ENCODE results near the gene B4GALT6. TPM values are rescaled to one million over a fixed set of nuclear protein-coding genes. Genes with fewer than 3 reads are reported as not detected.

Gene B4GALT6
- total RNA-seq, 6 donors from 2014 or later: 0.55 to 3.4 (median 1.8) TPM; not detected in 1

- Histone ChIP-seq H3K27me3 (no peaks in the 10 kb centered on the region), H3K4me1 (no peaks in the 10 kb centered on the region), H3K9me3 (no peaks in the 10 kb centered on the region), H3K27ac (no peak overlapping the region), H3K4me3 (no peak overlapping the region), H3K36me3 (no peaks in the 10 kb centered on the region)
- ATAC-seq (ENCODE audit: low FRiP score in 2 of 2): no peak
- DNase-seq: no peak
- TF ChIP-seq POLR2A (IDR thresholded peaks at IDR 0.05) (no peak), POLR2AphosphoS5 (IDR thresholded peaks at IDR 0.05) (no peak), CTCF (IDR thresholded peaks at IDR 0.05) (no peak), EP300 (IDR thresholded peaks at IDR 0.05) (no peak)
These were observed 81.1 kb downstream of the B4GALT6 start for GRCh38 chr18:31603315-31603714.

GRCh38 chr18:31598021-31598805 lies 86.2 kb downstream of the B4GALT6 start:
- no peaks in the 10 kb centered on the region for H3K27me3 ChIP-seq
- no peak overlapping the region for H3K4me3 ChIP-seq
- H3K27ac ChIP-seq: no peak overlapping the region
- 91 to 95% methylated on average over 13 of the region's 13 CpGs for WGBS, 2 donors
- DNase-seq (peak in 1 of 2 donors; percentile 56), ATAC-seq (ENCODE audit: low FRiP score in 2 of 2) (no peak)
- no peaks in the 10 kb centered on the region for H3K9me3 ChIP-seq
- TF ChIP-seq POLR2AphosphoS5 (IDR thresholded peaks at IDR 0.05) (no peak), POLR2A (IDR thresholded peaks at IDR 0.05) (no peak), EP300 (IDR thresholded peaks at IDR 0.05) (no peak), CTCF (IDR thresholded peaks at IDR 0.05) (no peak)
- H3K4me1 ChIP-seq: no peaks in the 10 kb centered on the region
- no peaks in the 10 kb centered on the region for H3K36me3 ChIP-seq

- ATAC-seq (ENCODE audit: low FRiP score in 2 of 2) (no peak), DNase-seq (peak in 1 of 2 donors; percentile 37)
- TF ChIP-seq POLR2A (IDR thresholded peaks at IDR 0.05): no peak
- no peak for TF ChIP-seq CTCF (IDR thresholded peaks at IDR 0.05)
- no peak for TF ChIP-seq POLR2AphosphoS5 (IDR thresholded peaks at IDR 0.05)
- 87 to 88% methylated on average over 9 of the region's 9 CpGs for WGBS, 2 donors
- no peaks in the 10 kb centered on the region for H3K27me3 ChIP-seq
- H3K4me1 ChIP-seq: no peaks in the 10 kb centered on the region
- H3K4me3 ChIP-seq: no peak overlapping the region
- H3K9me3 ChIP-seq: no peaks in the 10 kb centered on the region
- no peak overlapping the region for H3K27ac ChIP-seq
- H3K36me3 ChIP-seq: no peaks in the 10 kb centered on the region
These were observed 88.1 kb downstream of the B4GALT6 start for GRCh38 chr18:31596081-31596872.

- H3K27ac ChIP-seq: no peak overlapping the region
- H3K36me3 ChIP-seq: no peaks in the 10 kb centered on the region
- no peak for TF ChIP-seq EP300 (IDR thresholded peaks at IDR 0.05)
- TF ChIP-seq POLR2A (IDR thresholded peaks at IDR 0.05): no peak
- TF ChIP-seq POLR2AphosphoS5 (IDR thresholded peaks at IDR 0.05): no peak
- no peak for TF ChIP-seq CTCF (IDR thresholded peaks at IDR 0.05)
- H3K4me1 ChIP-seq: no peaks in the 10 kb centered on the region
- H3K9me3 ChIP-seq: no peaks in the 10 kb centered on the region
- ATAC-seq (ENCODE audit: low FRiP score in 2 of 2): no peak
- no peak overlapping the region for H3K4me3 ChIP-seq
- no peak for DNase-seq
- WGBS, 2 donors: 83 to 86% methylated on average over 5 of the region's 5 CpGs
- no peaks in the 10 kb centered on the region for H3K27me3 ChIP-seq
These were observed 89.1 kb downstream of the B4GALT6 start for GRCh38 chr18:31595121-31595771.

Data from upper lobe of left lung (tissue), 6 donors.